Neural cell (in vitro differentiated cells): ENCODE results near the gene HDGFL2. TPM values are rescaled to one million over a fixed set of nuclear protein-coding genes. Genes with fewer than 3 reads are reported as not detected.

Experiments used
- H2AFZ ChIP-seq: fragments of 200-600, 300-800 bp; sonication (generic), shearing (Covaris generic); 2 replicates; pipeline ENCODE4 v1.6.0; 2014; ENCODE audit warnings: low read depth, mild to moderate bottlenecking, antibody characterized with exemption, low read length, moderate library complexity
- H3F3A ChIP-seq: fragments of 200-600 bp; shearing (Covaris generic); 2 replicates; pipeline ENCODE4 v1.6.1; 2016; ENCODE audit warnings: mild to moderate bottlenecking, moderate library complexity, mixed read lengths, antibody characterized with exemption, low read length; ENCODE audit not compliant: insufficient read depth, poor library complexity, severe bottlenecking
- H3K27ac ChIP-seq: fragments of 200-600, 300-800 bp; sonication (generic), shearing (Covaris generic); 2 replicates; pipeline ENCODE4 v1.5.1; 2014; ENCODE audit warnings: mild to moderate bottlenecking, low read length, moderate library complexity
- H3K27me3 ChIP-seq: fragments of 300-800, 200-600 bp; sonication (generic), shearing (Covaris generic); 2 replicates; pipeline ENCODE4 v1.6.0; 2014; ENCODE audit warnings: mild to moderate bottlenecking, low read depth, low read length, moderate library complexity; ENCODE audit not compliant: insufficient read depth
- H3K36me3 ChIP-seq: fragments of 300-800, 200-600 bp; sonication (generic), shearing (Covaris generic); 2 replicates; pipeline ENCODE4 v1.5.1; 2014; ENCODE audit warnings: mild to moderate bottlenecking, antibody characterized with exemption, low read length, moderate library complexity; ENCODE audit not compliant: insufficient read depth
- H3K4me2 ChIP-seq: fragments of 300-800, 200-600 bp; sonication (generic), shearing (Covaris generic); 2 replicates; pipeline ENCODE4 v1.6.0; 2014; ENCODE audit warnings: mild to moderate bottlenecking, low read length
- H3K4me3 ChIP-seq: fragments of 300-800, 200-600 bp; sonication (generic), shearing (Covaris generic); 2 replicates; pipeline ENCODE4 v1.5.1; 2014; ENCODE audit warnings: mild to moderate bottlenecking, low read length, moderate library complexity
- H3K79me2 ChIP-seq: fragments of 200-600 bp; shearing (Covaris generic); replicated peaks from 2 replicates; pipeline ENCODE4 v1.6.0; 2014; ENCODE audit warnings: mild to moderate bottlenecking, low read length, moderate library complexity; ENCODE audit not compliant: insufficient read depth
- H3K9ac ChIP-seq: fragments of 300-800, 200-600 bp; sonication (generic), shearing (Covaris generic); 2 replicates; pipeline ENCODE4 v1.6.1; 2016; ENCODE audit warnings: mild to moderate bottlenecking, low read length, mixed read lengths
- H3K9me2 ChIP-seq: fragments of 200-600 bp; shearing (Covaris generic); 2 replicates; pipeline ENCODE4 v1.6.1; 2016; ENCODE audit warnings: mild to moderate bottlenecking, low read length, mixed read lengths; ENCODE audit not compliant: insufficient read depth
- H3K9me3 ChIP-seq: fragments of 200-600, 300-800 bp; sonication (generic), shearing (Covaris generic); 2 replicates; pipeline ENCODE4 v1.6.1; 2016; ENCODE audit warnings: mild to moderate bottlenecking, mixed run types, low read length, moderate library complexity, mixed read lengths
- H4K20me1 ChIP-seq: fragments of 200-600 bp; shearing (Covaris generic); 2 replicates; pipeline ENCODE4 v1.6.1; 2016; ENCODE audit warnings: mild to moderate bottlenecking, mixed run types; ENCODE audit not compliant: insufficient read depth
- CTCF ChIP-seq: fragments of 450-650 bp; IDR thresholded peaks from 2 replicates; pipeline ENCODE4 v1.5.1; 2014; ENCODE audit warnings: antibody characterized with exemption, mild to moderate bottlenecking, moderate library complexity; ENCODE audit not compliant: poor library complexity, severe bottlenecking
- EP300 ChIP-seq: fragments of 450-650 bp; conservative IDR thresholded peaks from 2 replicates; pipeline ENCODE4 v1.6.1; 2014; ENCODE audit warnings: antibody characterized with exemption, mild to moderate bottlenecking, moderate library complexity; ENCODE audit not compliant: poor library complexity, severe bottlenecking
- EZH2 ChIP-seq: fragments of 200-600, 300-800 bp; shearing (Covaris generic), sonication (generic); IDR thresholded peaks from 2 replicates; pipeline ENCODE4 v1.6.1; 2014; ENCODE audit warnings: antibody characterized with exemption, low read length, borderline replicate concordance, mild to moderate bottlenecking; ENCODE audit not compliant: insufficient read depth, poor library complexity, severe bottlenecking
- MXI1 ChIP-seq: fragments of 450-650 bp; conservative IDR thresholded peaks from 2 replicates; pipeline ENCODE4 v1.6.1; 2014; ENCODE audit warnings: antibody characterized with exemption, mild to moderate bottlenecking; ENCODE audit not compliant: poor library complexity, severe bottlenecking
- POLR2AphosphoS5 ChIP-seq: IDR thresholded peaks from 2 replicates; pipeline ENCODE4 v1.6.1; 2012
- RAD21 ChIP-seq: fragments of 450-650 bp; conservative IDR thresholded peaks from 2 replicates; pipeline ENCODE4 v1.6.1; 2014; ENCODE audit warnings: antibody characterized with exemption, mild to moderate bottlenecking, moderate library complexity
- REST ChIP-seq: IDR thresholded peaks from 2 replicates; pipeline ENCODE4 v1.6.1; 2012; ENCODE audit warnings: borderline replicate concordance
- SMC3 ChIP-seq: fragments of 450-650 bp; conservative IDR thresholded peaks from 2 replicates; pipeline ENCODE4 v1.6.1; 2014; ENCODE audit warnings: antibody characterized with exemption, mild to moderate bottlenecking, moderate library complexity; ENCODE audit not compliant: poor library complexity
- TAF1 ChIP-seq: IDR thresholded peaks from 2 replicates; pipeline ENCODE4 v1.6.1; 2012; ENCODE audit warnings: low read depth
- polyA plus RNA-seq: library from polyadenylated mRNA; depleted of rRNA; stranded (reverse); fragments of >200 nt; gene quantifications from 2 replicates; pipeline ENCODE4 v1.2.3, GENCODE V29; 2014

Gene HDGFL2
- polyA plus RNA-seq, 1 donor from 2014 or later, result 79.7 TPM

- Histone ChIP-seq H3K9me3 (no peaks in the 10 kb centered on the region), H3K9ac (no peak overlapping the region), H3K9me2 (no peaks in the 10 kb centered on the region), H3K27ac (no peak overlapping the region), H3F3A (no peaks in the 10 kb centered on the region), H3K36me3 (no peaks in the 10 kb centered on the region), H4K20me1 (no peaks in the 10 kb centered on the region), H2AFZ (no peak overlapping the region), H3K4me2 (no peak overlapping the region), H3K4me3 (no peak overlapping the region), H3K27me3 (no peaks in the 10 kb centered on the region), H3K79me2 (no peaks in the 10 kb centered on the region)
- no peak for TF ChIP-seq EP300
Observed at GRCh38 chr19:4503825-4504170, 31.7 kb downstream of the HDGFL2 start.

- H3K4me3 ChIP-seq, result no peak overlapping the region
- no peaks in the 10 kb centered on the region for H3K9me2 ChIP-seq
- H3K9me3 ChIP-seq, result no peaks in the 10 kb centered on the region
- H3K79me2 ChIP-seq, result no peaks in the 10 kb centered on the region
- no peak overlapping the region for H3K27ac ChIP-seq
- no peak for TF ChIP-seq RAD21
- no peak for TF ChIP-seq REST
- H4K20me1 ChIP-seq, result no peaks in the 10 kb centered on the region
- no peak overlapping the region for H3K9ac ChIP-seq
- H3K27me3 ChIP-seq, result no peaks in the 10 kb centered on the region
- H3F3A ChIP-seq, result no peaks in the 10 kb centered on the region
- no peak overlapping the region for H2AFZ ChIP-seq
- H3K4me2 ChIP-seq, result no peak overlapping the region
- no peaks in the 10 kb centered on the region for H3K36me3 ChIP-seq
Observed at GRCh38 chr19:4504297-4504701, 32.2 kb downstream of the HDGFL2 start.

- no peak overlapping the region for H3K27ac ChIP-seq
- H3K9me3 ChIP-seq, result no peaks in the 10 kb centered on the region
- H2AFZ ChIP-seq, result no peak overlapping the region
- H3K4me2 ChIP-seq, result no peak overlapping the region
- H3K9me2 ChIP-seq, result no peaks in the 10 kb centered on the region
- no peaks in the 10 kb centered on the region for H3F3A ChIP-seq
- no peak overlapping the region for H3K9ac ChIP-seq
- no peaks in the 10 kb centered on the region for H3K36me3 ChIP-seq
- no peak overlapping the region for H3K4me3 ChIP-seq
- TF ChIP-seq MXI1 (no peak), POLR2AphosphoS5 (no peak), EP300 (no peak), CTCF (no peak), EZH2 (no peak), RAD21 (no peak), SMC3 (no peak), TAF1 (no peak), REST (no peak)
- no peaks in the 10 kb centered on the region for H3K79me2 ChIP-seq
- no peaks in the 10 kb centered on the region for H4K20me1 ChIP-seq
- no peaks in the 10 kb centered on the region for H3K27me3 ChIP-seq
Observed at GRCh38 chr19:4504891-4505569, 32.9 kb downstream of the HDGFL2 start.
